HG03439 (cell line): ENCODE results near the gene TRIM45.
"Not testable (repeated sequence)": the region's sequence is repeated elsewhere in the genome, so short reads cannot be mapped to it uniquely, and the experiment has no call there.

Experiments
- ATAC-seq: cut with Tn5 transposase; IDR thresholded peaks from one replicate; pipeline ENCODE4 v1.9.1; 2021; ENCODE audit warnings: mild to moderate bottlenecking, moderate library complexity; ENCODE audit not compliant: unreplicated experiment

TRIM45 gene, protein sequence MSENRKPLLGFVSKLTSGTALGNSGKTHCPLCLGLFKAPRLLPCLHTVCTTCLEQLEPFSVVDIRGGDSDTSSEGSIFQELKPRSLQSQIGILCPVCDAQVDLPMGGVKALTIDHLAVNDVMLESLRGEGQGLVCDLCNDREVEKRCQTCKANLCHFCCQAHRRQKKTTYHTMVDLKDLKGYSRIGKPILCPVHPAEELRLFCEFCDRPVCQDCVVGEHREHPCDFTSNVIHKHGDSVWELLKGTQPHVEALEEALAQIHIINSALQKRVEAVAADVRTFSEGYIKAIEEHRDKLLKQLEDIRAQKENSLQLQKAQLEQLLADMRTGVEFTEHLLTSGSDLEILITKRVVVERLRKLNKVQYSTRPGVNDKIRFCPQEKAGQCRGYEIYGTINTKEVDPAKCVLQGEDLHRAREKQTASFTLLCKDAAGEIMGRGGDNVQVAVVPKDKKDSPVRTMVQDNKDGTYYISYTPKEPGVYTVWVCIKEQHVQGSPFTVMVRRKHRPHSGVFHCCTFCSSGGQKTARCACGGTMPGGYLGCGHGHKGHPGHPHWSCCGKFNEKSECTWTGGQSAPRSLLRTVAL

DNA sequence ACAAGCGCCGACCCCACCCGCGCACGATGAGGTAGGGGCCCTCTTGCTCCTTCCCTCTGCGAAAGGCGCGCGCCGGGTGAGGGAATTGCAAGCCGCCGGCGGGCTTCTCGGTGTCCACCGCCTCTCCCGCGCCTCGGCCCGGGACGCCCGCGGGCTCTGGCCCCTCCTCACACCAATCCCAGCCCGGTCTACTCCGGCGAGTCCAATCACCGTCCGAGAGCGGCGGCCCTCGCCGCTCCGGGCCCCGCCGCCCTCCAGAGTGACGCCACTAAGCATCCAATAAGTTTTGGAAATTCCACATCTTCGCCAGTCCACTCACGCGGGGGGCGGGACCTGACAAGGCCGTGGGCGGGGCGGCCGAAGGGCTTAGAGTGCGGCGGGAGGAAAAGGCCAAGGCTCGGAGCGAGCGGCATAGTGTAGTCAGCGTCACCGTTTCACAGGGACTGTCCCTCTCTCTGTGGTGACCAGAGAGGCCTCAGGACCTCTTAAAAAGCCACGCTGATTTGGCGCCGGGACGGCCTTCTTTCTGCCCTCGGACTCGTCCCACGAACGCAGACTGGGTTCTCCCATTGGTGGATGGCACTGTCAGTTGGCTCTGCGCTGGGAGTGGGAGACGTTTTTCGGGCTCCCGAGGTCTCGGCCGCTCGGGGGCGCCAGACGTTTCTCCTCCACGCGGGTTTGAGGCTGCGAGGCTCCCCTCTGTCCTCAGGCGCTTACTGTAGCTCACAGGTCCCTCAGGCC, at the start of gene TRIM45:
TRIM45 (minus strand) TSS at position 161 of the 741 bp plus-strand sequence. CDS start 548 bp downstream, outside the sequence.
- peak; percentile 92 for ATAC-seq

- no peak for ATAC-seq
Measured at GRCh38 chr1:117169871-117170596, 48.5 kb upstream of the TRIM45 start.

DNA sequence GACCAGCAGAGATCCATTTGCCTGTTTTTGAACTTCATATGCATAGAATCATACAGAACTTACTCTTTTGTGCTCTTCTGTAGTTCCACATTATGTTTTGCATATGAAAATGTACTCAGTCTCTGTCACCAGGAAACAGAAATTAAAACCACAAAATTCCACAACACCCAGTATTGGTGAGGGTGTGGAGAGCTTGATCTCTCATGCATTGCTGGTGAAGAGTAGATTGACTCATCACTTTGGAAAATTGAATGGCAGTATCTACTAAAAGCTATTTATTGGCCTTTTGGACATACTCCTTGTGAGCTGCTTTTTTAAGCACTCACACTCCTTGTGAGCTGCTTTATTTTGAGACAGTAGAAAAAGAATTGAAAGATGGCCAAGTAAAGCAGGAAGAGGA, 45.9 kb upstream of the TRIM45 start:
- ATAC-seq = no peak

DNA sequence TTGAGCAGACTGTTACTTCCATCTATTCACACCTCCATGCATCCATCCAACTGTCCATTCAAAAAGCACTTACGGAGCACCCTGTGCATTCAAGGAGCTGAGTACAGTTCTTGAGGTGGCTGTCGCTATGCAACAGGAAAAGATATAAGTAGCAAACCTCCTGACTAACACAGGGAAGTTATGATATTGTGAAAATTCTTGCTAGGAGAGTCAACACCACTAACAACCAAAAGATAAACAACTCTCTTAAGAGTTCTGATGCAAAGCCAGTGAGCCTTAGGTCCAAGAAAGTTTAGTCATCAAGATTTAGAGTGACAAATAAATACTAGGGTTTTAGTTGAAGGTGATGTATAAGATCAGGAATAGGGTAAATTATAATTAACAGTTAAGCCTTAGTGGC, 44.5 kb upstream of the TRIM45 start:
- ATAC-seq = no peak

DNA sequence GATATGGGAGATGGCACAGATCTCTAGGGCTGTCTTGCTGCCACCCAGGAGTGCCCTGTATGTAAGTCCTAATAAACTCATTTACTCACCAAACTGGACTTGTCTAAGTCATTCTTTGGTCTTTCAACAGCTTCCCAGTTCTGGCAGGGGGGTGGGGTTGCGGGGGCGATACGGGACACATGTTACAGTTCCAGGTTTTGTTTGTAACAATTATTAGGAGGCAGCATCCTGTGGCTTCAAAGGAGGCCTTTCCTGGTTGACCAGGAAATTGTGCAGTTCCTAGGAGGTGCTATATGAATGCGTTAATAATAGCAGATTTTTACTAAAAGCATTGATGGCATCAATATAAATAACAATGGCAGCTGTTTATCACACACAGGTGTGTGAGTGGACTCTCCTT, 42.7 kb upstream of the TRIM45 start:
- ATAC-seq = no peak

DNA sequence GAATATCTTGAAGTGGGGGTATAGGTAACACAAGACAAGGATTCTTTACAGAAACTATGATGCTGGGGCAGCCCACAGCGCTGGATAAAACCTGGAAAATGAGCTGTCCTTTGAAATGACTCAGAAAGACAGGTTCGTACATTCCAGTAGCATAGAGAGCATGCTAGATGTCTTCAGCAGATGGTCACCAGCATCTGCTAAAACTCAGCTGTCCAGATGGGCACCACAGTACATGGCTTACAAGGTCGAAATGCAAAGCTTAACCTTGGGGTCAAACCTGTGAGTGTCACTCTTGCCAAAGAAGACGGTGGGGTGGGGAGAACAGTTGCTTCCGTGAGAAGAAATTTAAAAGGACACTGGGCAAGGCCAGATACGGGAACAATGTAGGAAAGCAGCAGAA, 41.3 kb upstream of the TRIM45 start:
- no peak for ATAC-seq

GRCh38 chr1:117161887-117162286, 40.3 kb upstream of the TRIM45 start:
- ATAC-seq = no peak

DNA sequence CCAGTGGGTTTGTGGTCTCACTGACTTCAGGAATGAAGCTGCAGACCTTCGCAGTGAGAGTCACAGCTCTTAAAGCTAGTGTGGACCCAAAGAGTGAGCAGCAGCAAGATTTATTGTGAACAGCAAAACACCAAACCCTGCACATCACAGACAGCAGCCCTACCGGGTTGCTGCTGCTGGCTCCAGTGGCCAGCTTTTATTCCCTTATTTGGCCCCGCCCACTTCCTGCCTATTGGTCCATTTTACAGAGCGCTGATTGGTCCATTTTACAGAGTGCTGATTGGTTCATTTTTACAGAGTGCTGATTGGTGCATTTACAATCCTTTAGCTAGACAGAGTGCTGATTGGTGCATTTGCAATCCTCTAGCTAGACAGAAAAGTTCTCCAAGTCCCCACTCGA, 29.8 kb upstream of the TRIM45 start:
- not testable (repeated sequence) for ATAC-seq

DNA sequence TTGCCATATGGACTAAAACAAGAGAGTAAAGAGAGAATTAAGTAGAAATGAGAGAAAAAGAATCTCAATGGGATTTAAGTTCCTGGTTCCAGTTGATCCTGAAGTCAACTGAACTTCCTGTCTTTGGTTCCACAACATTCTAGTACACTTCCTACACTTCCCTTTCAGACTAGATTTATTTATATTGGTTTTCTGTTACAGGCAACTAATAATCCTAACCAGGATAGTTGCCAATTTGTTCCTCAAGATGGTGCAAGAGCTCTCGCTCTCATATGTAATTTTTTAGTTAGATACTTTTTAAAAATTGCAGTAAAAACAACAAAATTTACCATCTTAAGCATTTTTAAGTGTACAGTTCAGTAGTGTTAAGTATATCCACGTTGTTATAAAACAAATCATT, 28.8 kb upstream of the TRIM45 start:
- ATAC-seq = no peak

GRCh38 chr1:117147856-117148588, 26.5 kb upstream of the TRIM45 start:
- no peak for ATAC-seq

DNA sequence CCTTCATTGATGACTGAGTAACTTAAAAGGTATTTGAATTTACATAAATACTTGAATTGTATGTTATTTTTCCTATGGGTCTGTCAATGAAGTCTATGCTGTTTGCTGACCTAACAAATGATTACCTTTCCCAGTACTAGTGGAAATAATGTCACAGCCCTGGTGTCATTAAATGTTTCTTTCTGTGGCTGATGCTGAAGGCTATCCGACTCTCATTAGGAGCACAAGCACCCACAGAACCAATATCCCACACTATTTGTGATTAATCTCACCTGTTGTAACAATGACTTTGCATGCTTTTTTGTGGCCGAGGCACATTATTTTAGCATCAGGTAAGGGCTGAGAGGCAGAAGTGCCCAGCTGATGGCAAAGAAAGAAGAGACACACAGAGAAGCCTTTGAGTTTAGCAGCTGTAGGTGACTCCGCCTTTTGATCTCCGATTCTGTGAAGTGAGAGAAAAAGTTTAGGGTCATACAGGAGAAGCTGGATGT, 25.8 kb upstream of the TRIM45 start:
- ATAC-seq = no peak

GRCh38 chr1:117146575-117147340, 25.2 kb upstream of the TRIM45 start:
- no peak for ATAC-seq

GRCh38 chr1:117146072-117146471, 24.5 kb upstream of the TRIM45 start:
- no peak for ATAC-seq

GRCh38 chr1:117143871-117144270, 22.3 kb upstream of the TRIM45 start:
- no peak for ATAC-seq

- no peak for ATAC-seq
Measured at GRCh38 chr1:117143172-117143571, 21.6 kb upstream of the TRIM45 start.

- no peak for ATAC-seq
Measured at GRCh38 chr1:117142200-117142599, 20.7 kb upstream of the TRIM45 start.

- no peak for ATAC-seq
Measured at GRCh38 chr1:117138561-117138960, 17.0 kb upstream of the TRIM45 start.

DNA sequence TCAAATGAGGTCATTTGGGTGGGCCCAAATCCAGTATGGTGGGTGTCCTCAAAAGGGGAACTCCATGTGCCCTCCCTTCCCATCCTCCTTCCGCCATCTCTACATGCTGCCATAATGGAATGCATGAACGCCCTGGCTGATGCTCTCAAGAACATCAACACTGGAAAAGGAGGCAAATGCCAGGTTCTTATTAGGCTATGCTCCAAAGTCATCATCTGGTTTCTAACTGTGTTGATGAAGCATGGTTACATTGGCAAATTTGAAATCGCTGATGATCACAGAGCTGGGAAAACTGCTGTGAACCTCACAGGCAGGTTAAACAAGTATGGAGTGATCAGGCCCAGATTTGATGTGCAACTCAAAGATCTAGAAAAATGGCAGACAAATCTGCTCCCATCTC, 16.6 kb upstream of the TRIM45 start:
- no peak for ATAC-seq

DNA sequence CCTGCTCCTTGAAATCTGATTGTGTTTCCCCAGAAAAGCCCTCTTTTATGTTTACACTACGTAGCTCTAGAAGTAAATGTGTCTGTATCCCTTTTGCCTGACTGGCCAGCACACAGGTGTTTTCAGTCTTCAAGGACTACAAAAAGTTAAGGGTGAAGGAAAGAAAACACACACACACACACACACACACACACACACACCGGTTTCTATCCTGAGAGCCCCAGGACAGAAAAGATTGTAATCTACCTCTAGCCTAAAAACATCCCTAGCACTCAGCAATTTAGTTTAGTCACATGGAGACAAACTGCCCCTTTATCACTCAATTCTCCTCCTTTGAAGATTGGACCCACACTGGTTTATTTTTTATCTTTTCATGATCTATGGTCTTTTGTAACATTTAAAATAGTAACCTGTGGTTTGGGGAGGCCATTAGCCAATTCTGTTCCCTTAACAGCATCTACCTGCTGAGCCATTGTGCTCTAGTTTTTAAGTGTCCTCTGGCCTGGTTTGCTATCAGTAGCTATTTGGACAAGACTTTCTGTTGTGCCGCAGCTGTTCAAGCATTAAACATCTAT, 15.8 kb upstream of the TRIM45 start:
- no peak for ATAC-seq
